Psoas muscle (tissue), 8 donors: ENCODE measurements around the gene ZBTB16. TPM values are rescaled to one million over a fixed set of nuclear protein-coding genes. Genes with fewer than 3 reads are reported as not detected.

Experiments used
- ATAC-seq, 4 donors: fragments of 200-7000 bp; cut with Tn5 transposase; one replicate each; pipeline ENCODE4 v1.9.1; 2020; ENCODE audit warnings: moderate library complexity in 3 of 4, mild to moderate bottlenecking in 2 of 4
- DNase-seq, 2 donors: peaks; one replicate each; pipeline ENCODE4 v3.0.0-alpha.2; 2020
- H3K27ac ChIP-seq: fragments of 200-600 bp; one replicate; pipeline ENCODE4 v1.8.0; 2022
- H3K27me3 ChIP-seq, 3 donors: fragments of 200-600 bp in 1 of 3; one replicate each; pipeline versions ENCODE4 v1.6.1 to v1.8.0; 2013 to 2022; ENCODE audit warnings: low read length in 2 of 3, mild to moderate bottlenecking in 2 of 3, moderate library complexity in 1 of 3; ENCODE audit not compliant: insufficient read depth in 3 of 3
- H3K36me3 ChIP-seq, 2 donors: fragments of 200-600 bp in 1 of 2; one replicate each; pipeline versions ENCODE4 v1.6.1 to v1.8.0; 2013 to 2022; ENCODE audit warnings: low read depth in 1 of 2, mild to moderate bottlenecking in 1 of 2, moderate library complexity in 1 of 2; ENCODE audit not compliant: insufficient read depth in 1 of 2
- H3K4me1 ChIP-seq: fragments of 200-600 bp; one replicate; pipeline ENCODE4 v1.8.0; 2022
- H3K4me3 ChIP-seq: fragments of 200-600 bp; one replicate; pipeline ENCODE4 v1.8.0; 2022; ENCODE audit warnings: mild to moderate bottlenecking
- H3K9me3 ChIP-seq: fragments of 200-600 bp; one replicate; pipeline ENCODE4 v1.8.0; 2022
- WGBS, 3 donors: extraction: QIAGEN DNeasy Blood & Tissue Kit; methylation state at CpG; one replicate each; pipeline versions ENCODE4 v1.1.6 to v1.1.7; 2013; 5-methylcytosine and 5-hydroxymethylcytosine counted together
- intact Hi-C, 2 donors: fragments of 100-400 bp; cut with DNase I; formaldehyde crosslinking; loops; one replicate each; pipeline versions ENCODE4 v1.11.0 to v1.14.2; 2022
- polyA plus RNA-seq, 3 donors: library from polyadenylated mRNA; stranded (reverse); fragments of 200-250 nt; gene quantifications; one replicate each; pipeline ENCODE4 v1.2.3, GENCODE V29; 2013
- total RNA-seq, 4 donors: library from RNA; stranded (reverse); fragmentation: NEBNext Ultra II Directional in 2 of 4; extraction: Animal tissue kit (Norgen Biotek cat#: 25700) in 2 of 4; gene quantifications; one replicate each; pipeline versions ENCODE4 v1.2.1 to v1.2.4, GENCODE V29; 2021 to 2023
- TF ChIP-seq, protein P1 (sequence below): fragments of 200-600 bp; IDR thresholded peaks from one replicate; pipeline ENCODE4 v1.8.0; 2022; ENCODE audit warnings: antibody characterized with exemption
- donor health status: healthy with polysubstance abuse.
- donor health status: DM: no; HTN: no; CAD: no; lungs with moderate emphysema.
- donor health status: Bipolar disorder and iron deficiency.
- donor health status: healthy.
- donor health status: DM: yes; HTN: yes; CAD: no.
- donor health status: DM: no; HTN: no; CAD: no.
- donor health status: DM: no; HTN: no; CAD: no.
- donor health status: DM: yes; HTN: yes; CAD: no.

The ZBTB16 gene
- total and polyA plus RNA-seq, 7 donors = 11.7 to 299 (median 89.8) TPM

DNA sequence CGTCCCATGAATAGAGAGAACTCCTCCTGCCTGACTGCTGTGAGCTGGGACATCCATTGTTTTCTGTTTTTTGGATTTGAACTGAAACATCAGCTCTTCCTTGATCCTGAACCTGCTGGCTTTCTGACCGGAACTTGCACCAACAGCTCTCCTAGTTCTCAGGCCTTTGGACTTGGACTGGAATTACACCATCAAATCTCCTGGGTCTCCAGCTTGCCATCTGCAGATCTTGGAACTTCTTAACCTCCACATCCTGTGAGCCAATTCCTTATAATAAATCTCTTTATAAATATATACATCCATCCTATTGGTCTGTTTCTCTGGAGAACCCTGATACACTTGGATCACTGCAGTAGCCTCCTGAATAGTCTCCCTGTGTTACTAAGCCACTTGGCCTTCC, 42.5 kb upstream of the ZBTB16 start:
- H3K4me1 ChIP-seq = no peaks in the 10 kb centered on the region
- H3K36me3 ChIP-seq = no peaks in the 10 kb centered on the region
- intact Hi-C loops = no loop called here
- no peaks in the 10 kb centered on the region for H3K9me3 ChIP-seq
- TF ChIP-seq, protein P1, sequence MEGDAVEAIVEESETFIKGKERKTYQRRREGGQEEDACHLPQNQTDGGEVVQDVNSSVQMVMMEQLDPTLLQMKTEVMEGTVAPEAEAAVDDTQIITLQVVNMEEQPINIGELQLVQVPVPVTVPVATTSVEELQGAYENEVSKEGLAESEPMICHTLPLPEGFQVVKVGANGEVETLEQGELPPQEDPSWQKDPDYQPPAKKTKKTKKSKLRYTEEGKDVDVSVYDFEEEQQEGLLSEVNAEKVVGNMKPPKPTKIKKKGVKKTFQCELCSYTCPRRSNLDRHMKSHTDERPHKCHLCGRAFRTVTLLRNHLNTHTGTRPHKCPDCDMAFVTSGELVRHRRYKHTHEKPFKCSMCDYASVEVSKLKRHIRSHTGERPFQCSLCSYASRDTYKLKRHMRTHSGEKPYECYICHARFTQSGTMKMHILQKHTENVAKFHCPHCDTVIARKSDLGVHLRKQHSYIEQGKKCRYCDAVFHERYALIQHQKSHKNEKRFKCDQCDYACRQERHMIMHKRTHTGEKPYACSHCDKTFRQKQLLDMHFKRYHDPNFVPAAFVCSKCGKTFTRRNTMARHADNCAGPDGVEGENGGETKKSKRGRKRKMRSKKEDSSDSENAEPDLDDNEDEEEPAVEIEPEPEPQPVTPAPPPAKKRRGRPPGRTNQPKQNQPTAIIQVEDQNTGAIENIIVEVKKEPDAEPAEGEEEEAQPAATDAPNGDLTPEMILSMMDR = no peak
- no peak for DNase-seq
- no peak overlapping the region for H3K27ac ChIP-seq
- H3K27me3 ChIP-seq = no peaks in the 10 kb centered on the region
- H3K4me3 ChIP-seq = no peak overlapping the region
- 89 to 93% (median 89%) methylated on average over 2 of the region's 2 CpGs for WGBS, 3 donors
- ATAC-seq = no peak

- Histone ChIP-seq H3K27me3 (no peaks in the 10 kb centered on the region), H3K9me3 (no peaks in the 10 kb centered on the region), H3K4me3 (no peak overlapping the region), H3K27ac (no peak overlapping the region), H3K4me1 (no peaks in the 10 kb centered on the region), H3K36me3 (no peaks in the 10 kb centered on the region)
- peak in 3 of 4 donors; percentile 67 to 83 (median 75) for ATAC-seq
- no peak for DNase-seq
- WGBS, 3 donors = 20 to 46% (median 31%) methylated on average over 2 of the region's 2 CpGs
- intact Hi-C loops = no loop called here
- TF ChIP-seq, protein P1 = no peak
Measured at GRCh38 chr11:114017723-114018122, 41.8 kb upstream of the ZBTB16 start.

- TF ChIP-seq, protein P1 = no peak
- H3K9me3 ChIP-seq = no peaks in the 10 kb centered on the region
- H3K36me3 ChIP-seq = no peaks in the 10 kb centered on the region
- peak in 2 of 4 donors; percentile 44 to 56 for ATAC-seq
- H3K4me3 ChIP-seq = no peak overlapping the region
- H3K4me1 ChIP-seq = no peaks in the 10 kb centered on the region
- H3K27me3 ChIP-seq = no peaks in the 10 kb centered on the region
- no peak overlapping the region for H3K27ac ChIP-seq
- 27 to 53% (median 33%) methylated on average over 3 of the region's 3 CpGs for WGBS, 3 donors
- no peak for DNase-seq
- intact Hi-C loops = no loop called here
Measured at GRCh38 chr11:114019046-114019445, 40.5 kb upstream of the ZBTB16 start.

DNA sequence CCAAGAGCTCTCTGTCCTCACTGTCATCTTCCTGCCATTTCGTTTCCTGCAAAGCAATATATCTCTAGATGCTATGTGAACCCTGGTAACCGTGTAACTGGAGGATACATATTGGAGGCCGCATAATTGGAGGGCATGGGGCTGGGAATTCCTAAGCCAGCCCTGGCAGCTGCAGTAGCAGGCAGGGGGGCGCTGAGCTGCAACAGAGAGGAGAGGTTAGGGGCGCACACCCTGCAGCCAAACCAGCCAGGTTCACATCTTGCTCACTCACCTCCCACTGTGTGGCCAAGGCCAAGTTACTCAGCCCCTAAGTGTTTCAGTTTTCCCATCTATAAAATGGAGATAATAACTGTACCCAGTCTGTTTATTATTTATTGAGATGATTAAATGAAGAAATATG, 39.9 kb upstream of the ZBTB16 start:
- intact Hi-C loops = no loop called here
- Histone ChIP-seq H3K27ac (no peak overlapping the region), H3K4me1 (no peaks in the 10 kb centered on the region), H3K36me3 (no peaks in the 10 kb centered on the region), H3K4me3 (no peak overlapping the region), H3K27me3 (no peaks in the 10 kb centered on the region), H3K9me3 (no peaks in the 10 kb centered on the region)
- DNase-seq (no peak), ATAC-seq (no peak)
- 50 to 56% (median 54%) methylated on average over 5 of the region's 5 CpGs for WGBS, 3 donors
- TF ChIP-seq, protein P1 = no peak

DNA sequence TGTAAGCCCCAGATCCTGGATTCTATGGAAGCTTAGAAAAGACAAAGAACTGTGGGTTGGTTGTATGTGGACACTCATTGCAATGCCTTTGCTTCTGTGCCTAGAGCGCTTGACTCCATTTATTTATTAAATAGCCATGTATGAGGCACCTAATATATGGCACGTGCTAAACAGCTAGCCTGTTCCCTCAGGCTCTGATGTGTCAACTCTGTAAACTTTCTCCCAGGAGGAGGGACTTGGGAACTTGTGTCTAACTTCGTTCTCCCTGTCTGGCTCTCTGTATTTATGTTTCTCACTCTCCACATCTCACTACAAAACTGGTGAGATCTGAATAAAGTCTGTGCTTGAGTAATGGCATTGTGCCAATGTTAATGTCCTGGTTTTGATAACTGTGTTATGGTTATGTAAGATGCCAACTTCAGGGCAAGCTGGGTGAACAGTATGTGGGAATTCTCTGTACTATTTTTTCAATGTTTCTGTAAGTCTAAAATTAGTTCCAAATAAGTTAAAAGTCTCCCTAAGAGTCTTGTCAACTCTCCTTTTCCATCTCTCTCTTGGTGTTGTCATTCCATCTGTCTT, 34.1 kb upstream of the ZBTB16 start:
- Histone ChIP-seq H3K4me1 (no peaks in the 10 kb centered on the region), H3K9me3 (no peaks in the 10 kb centered on the region), H3K27ac (no peak overlapping the region), H3K4me3 (no peak overlapping the region), H3K27me3 (no peaks in the 10 kb centered on the region), H3K36me3 (no peaks in the 10 kb centered on the region)
- TF ChIP-seq, protein P1 = no peak
- DNase-seq = no peak
- no peak for ATAC-seq
- intact Hi-C loops = no loop called here
- 62 to 73% (median 64%) methylated on average over 3 of the region's 3 CpGs for WGBS, 3 donors
